ENCODE measurements around the gene TK2.

Gene TK2

DNA sequence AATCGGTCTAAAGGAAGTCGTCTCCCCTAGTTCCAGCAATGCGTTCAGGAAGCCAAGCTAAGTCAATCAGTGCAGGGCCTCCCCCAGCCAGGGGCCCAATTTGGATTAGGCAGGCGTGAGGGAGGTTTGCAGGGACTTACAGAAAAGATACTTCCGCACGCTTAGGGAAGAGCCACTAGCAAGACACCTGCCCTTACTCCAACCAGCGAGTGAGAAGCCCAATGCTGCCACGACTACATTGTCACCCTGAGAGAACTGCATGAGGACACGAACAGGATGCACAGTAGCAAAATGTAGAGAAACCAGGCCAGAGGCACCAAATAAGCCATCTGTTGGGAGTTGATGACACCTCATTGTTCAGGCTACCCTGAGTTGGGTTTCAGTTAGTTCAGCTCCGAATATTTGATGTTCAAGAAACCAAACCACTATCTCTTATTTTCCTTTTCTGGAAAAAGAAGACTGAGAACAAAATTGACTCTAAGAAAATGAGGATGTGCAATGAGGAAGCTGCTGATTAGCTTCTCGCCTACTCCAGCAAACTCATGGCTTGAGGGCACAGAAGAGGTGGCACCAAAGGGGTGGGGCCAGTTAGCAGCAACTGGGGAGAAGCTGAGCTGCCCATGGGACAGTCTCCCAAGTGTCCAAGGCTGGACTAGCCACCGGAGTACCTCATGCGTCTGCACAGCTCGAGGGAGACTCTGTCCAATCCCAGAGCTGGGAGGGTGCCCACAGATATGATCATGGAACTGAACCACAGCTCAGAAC lies 29.3 kb downstream of the TK2 start:
- TF ChIP-seq CTCF (IDR thresholded peaks at IDR 0.05) = no peak

- no peak for TF ChIP-seq CTCF (IDR thresholded peaks at IDR 0.05)
Measured at GRCh38 chr16:66519482-66520373, 30.2 kb downstream of the TK2 start.

DNA sequence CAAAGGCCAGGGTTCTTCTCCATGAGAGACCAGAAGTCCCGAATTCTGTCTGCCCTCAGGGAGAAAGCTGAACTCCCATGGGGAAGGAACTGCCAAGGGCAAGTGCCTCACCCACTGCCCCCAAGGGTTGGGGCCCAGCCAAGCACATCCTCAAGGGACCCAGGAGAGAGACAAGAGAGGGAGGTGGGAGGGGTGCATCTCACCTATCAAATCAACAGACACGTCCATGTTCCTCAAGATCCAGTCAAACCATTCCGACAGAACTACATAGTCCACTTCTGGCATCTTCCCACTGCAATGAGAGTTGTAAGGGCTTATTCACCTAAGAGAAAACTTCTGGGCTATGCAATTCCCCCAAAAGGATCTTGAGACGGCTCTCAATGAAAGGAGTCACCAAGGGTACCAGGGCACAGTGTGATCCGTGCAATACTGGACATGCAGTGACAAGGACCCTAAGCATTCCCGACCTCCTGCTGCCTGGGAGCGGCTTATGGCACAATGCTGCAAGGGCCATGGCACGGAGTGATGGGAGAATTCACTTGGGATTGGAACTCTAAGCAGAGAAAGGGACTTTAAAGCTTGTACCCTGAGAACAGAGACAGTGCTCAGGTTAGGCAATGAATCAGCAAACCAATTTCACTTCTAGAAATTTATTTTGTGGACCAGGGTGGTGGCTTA lies 32.2 kb downstream of the TK2 start:
- no peak for TF ChIP-seq CTCF (IDR thresholded peaks at IDR 0.05)

GRCh38 chr16:66516808-66517585 lies 32.9 kb downstream of the TK2 start:
- TF ChIP-seq CTCF (IDR thresholded peaks at IDR 0.05) = no peak

- no peak for TF ChIP-seq CTCF (IDR thresholded peaks at IDR 0.05)
Measured at GRCh38 chr16:66516509-66516807, 33.5 kb downstream of the TK2 start.

GRCh38 chr16:66515596-66516508 lies 34.1 kb downstream of the TK2 start:
- no peak for TF ChIP-seq CTCF (IDR thresholded peaks at IDR 0.05)
